Aorta (tissue), 5 donors: ENCODE measurements around the gene SLIT1. TPM values are rescaled to one million over a fixed set of nuclear protein-coding genes. Genes with fewer than 3 reads are reported as not detected.

Source experiments
- ATAC-seq: fragments of 200-7000 bp; cut with Tn5 transposase; one replicate; pipeline ENCODE4 v1.9.1; 2022; ENCODE audit warnings: moderate library complexity; ENCODE audit not compliant: low FRiP score
- DNase-seq, 2 donors: peaks; one replicate each; pipeline ENCODE4 v3.0.0-alpha.2; 2020
- H3K27ac ChIP-seq, 2 donors: one replicate each; pipeline ENCODE4 v1.5.1; 2013; ENCODE audit warnings: low read length in 2 of 2, mild to moderate bottlenecking in 2 of 2, moderate library complexity in 2 of 2, control low read depth in 1 of 2, inconsistent platforms in 1 of 2, low read depth in 1 of 2
- H3K27me3 ChIP-seq, 2 donors: one replicate each; pipeline ENCODE4 v1.6.1; 2013; ENCODE audit warnings: control low read depth in 1 of 2, low read length in 1 of 2, mild to moderate bottlenecking in 1 of 2, moderate library complexity in 1 of 2; ENCODE audit not compliant: insufficient read depth in 2 of 2, control insufficient read depth in 1 of 2
- H3K36me3 ChIP-seq, 2 donors: one replicate each; pipeline ENCODE4 v1.6.1; 2013; ENCODE audit warnings: control low read depth in 1 of 2, low read length in 1 of 2, mild to moderate bottlenecking in 1 of 2; ENCODE audit not compliant: insufficient read depth in 2 of 2, control insufficient read depth in 1 of 2
- H3K4me1 ChIP-seq, 2 donors: one replicate each; pipeline ENCODE4 v1.6.1; 2013; ENCODE audit warnings: low read length in 2 of 2, control low read depth in 1 of 2, mild to moderate bottlenecking in 1 of 2, moderate library complexity in 1 of 2; ENCODE audit not compliant: insufficient read depth in 2 of 2, control insufficient read depth in 1 of 2
- H3K4me3 ChIP-seq, 2 donors: one replicate each; pipeline ENCODE4 v1.5.1; 2013; ENCODE audit warnings: low read length in 2 of 2, control low read depth in 1 of 2, mild to moderate bottlenecking in 1 of 2
- H3K9me3 ChIP-seq: one replicate; pipeline ENCODE4 v1.6.1; 2013; ENCODE audit warnings: mild to moderate bottlenecking, low read length; ENCODE audit not compliant: control insufficient read depth
- WGBS, 2 donors: extraction: QIAGEN DNeasy Blood & Tissue Kit; methylation state at CpG; one replicate each; pipeline ENCODE4 v1.1.7; 2013; 5-methylcytosine and 5-hydroxymethylcytosine counted together
- intact Hi-C, 2 donors: fragments of 100-400 bp; cut with DNase I; formaldehyde crosslinking; loops; one replicate each; pipeline versions ENCODE4 v1.14.2 to v1.15.0; 2022
- polyA plus RNA-seq, 2 donors: library from polyadenylated mRNA; stranded (reverse); fragments of 200-250 nt; gene quantifications; one replicate each; pipeline ENCODE4 v1.2.3, GENCODE V29; 2013
- total RNA-seq, 2 donors: library from RNA; stranded (reverse); fragmentation: NEBNext Ultra II Directional; extraction: Animal tissue kit (Norgen Biotek cat#: 25700); gene quantifications; one replicate each; pipeline ENCODE4 v1.2.1, GENCODE V29; 2021
- donor health status: healthy with polysubstance abuse.
- donor health status: Bipolar disorder and iron deficiency.
- donor health status: DM: no; HTN: no; CAD: no.
- donor health status: DM: no; HTN: no; CAD: no.
- donor health status: DM: yes; HTN: yes; CAD: no.

Gene SLIT1
- total and polyA plus RNA-seq, 4 donors = 0.13 to 0.42 (median 0.22) TPM

GRCh38 chr10:97099089-97099488 is 86.7 kb downstream of the SLIT1 start:
- Histone ChIP-seq H3K27me3 (no peaks in the 10 kb centered on the region), H3K9me3 (no peaks in the 10 kb centered on the region), H3K36me3 (no peaks in the 10 kb centered on the region), H3K4me1 (no peaks in the 10 kb centered on the region), H3K4me3 (no peak overlapping the region), H3K27ac (no peak overlapping the region)
- 76 to 80% methylated on average over 8 of the region's 8 CpGs for WGBS, 2 donors
- ATAC-seq = no peak
- intact Hi-C loops = no loop called here
- DNase-seq = no peak

- 61 to 64% methylated on average over 6 of the region's 6 CpGs for WGBS, 2 donors
- H3K4me1 ChIP-seq = no peaks in the 10 kb centered on the region
- no peak for ATAC-seq
These were observed 88.7 kb downstream of the SLIT1 start for GRCh38 chr10:97097084-97097433.

GRCh38 chr10:97096261-97097083 is 89.3 kb downstream of the SLIT1 start:
- Histone ChIP-seq H3K27ac (no peak overlapping the region), H3K9me3 (no peaks in the 10 kb centered on the region), H3K4me1 (no peaks in the 10 kb centered on the region), H3K27me3 (no peaks in the 10 kb centered on the region), H3K36me3 (no peaks in the 10 kb centered on the region), H3K4me3 (no peak overlapping the region)
- DNase-seq (no peak), ATAC-seq (no peak)
- intact Hi-C loops = no loop called here
- WGBS, 2 donors = 12 to 13% methylated on average over 23 of the region's 23 CpGs

More at GRCh38 chr10:97097084-97097433, 88.7 kb downstream of the SLIT1 start:
- Histone ChIP-seq H3K27me3 (no peaks in the 10 kb centered on the region), H3K9me3 (no peaks in the 10 kb centered on the region), H3K36me3 (no peaks in the 10 kb centered on the region), H3K4me3 (no peak overlapping the region), H3K27ac (no peak overlapping the region)
- DNase-seq = no peak
- intact Hi-C loops = no loop called here

- Histone ChIP-seq H3K27ac (no peak overlapping the region), H3K4me1 (no peaks in the 10 kb centered on the region), H3K9me3 (no peaks in the 10 kb centered on the region), H3K27me3 (no peaks in the 10 kb centered on the region), H3K4me3 (no peak overlapping the region), H3K36me3 (no peaks in the 10 kb centered on the region)
- DNase-seq (no peak), ATAC-seq (no peak)
- intact Hi-C loops = no loop called here
- WGBS, 2 donors = 26 to 35% methylated on average over 11 of the region's 11 CpGs
These were observed 90.0 kb downstream of the SLIT1 start for GRCh38 chr10:97095701-97096260.

GRCh38 chr10:97090644-97091043 is 95.1 kb downstream of the SLIT1 start:
- no peaks in the 10 kb centered on the region for H3K27me3 ChIP-seq
- no peaks in the 10 kb centered on the region for H3K36me3 ChIP-seq
- no peak for ATAC-seq
- no peak overlapping the region for H3K4me3 ChIP-seq
- H3K9me3 ChIP-seq = no peaks in the 10 kb centered on the region
- H3K4me1 ChIP-seq = no peaks in the 10 kb centered on the region
- WGBS, 2 donors = 77 to 81% methylated on average over 9 of the region's 9 CpGs
- no peak overlapping the region for H3K27ac ChIP-seq
- no peak for DNase-seq
- intact Hi-C loops = no loop called here

GRCh38 chr10:97090035-97090434 is 95.7 kb downstream of the SLIT1 start:
- no peak for ATAC-seq
- WGBS, 2 donors = 30 to 39% methylated on average over 10 of the region's 10 CpGs
- H3K27me3 ChIP-seq = no peaks in the 10 kb centered on the region

GRCh38 chr10:97089209-97089870 is 96.4 kb downstream of the SLIT1 start:
- WGBS, 2 donors = 25 to 31% methylated on average over 15 of the region's 15 CpGs
- DNase-seq = no peak
- H3K27me3 ChIP-seq = no peaks in the 10 kb centered on the region
- no peak for ATAC-seq
- intact Hi-C loops = no loop called here
- no peaks in the 10 kb centered on the region for H3K4me1 ChIP-seq
- H3K36me3 ChIP-seq = no peaks in the 10 kb centered on the region
- no peak overlapping the region for H3K27ac ChIP-seq
- no peaks in the 10 kb centered on the region for H3K9me3 ChIP-seq
- H3K4me3 ChIP-seq = no peak overlapping the region

More at GRCh38 chr10:97090035-97090434, 95.7 kb downstream of the SLIT1 start:
- Histone ChIP-seq H3K9me3 (no peaks in the 10 kb centered on the region), H3K4me1 (no peaks in the 10 kb centered on the region), H3K27ac (no peak overlapping the region), H3K4me3 (no peak overlapping the region), H3K36me3 (no peaks in the 10 kb centered on the region)
- no peak for DNase-seq
- intact Hi-C loops = no loop called here

GRCh38 chr10:97087296-97087695 is 98.5 kb downstream of the SLIT1 start:
- intact Hi-C loops = no loop called here
- Histone ChIP-seq H3K36me3 (no peaks in the 10 kb centered on the region), H3K27me3 (no peaks in the 10 kb centered on the region), H3K9me3 (no peaks in the 10 kb centered on the region), H3K4me3 (no peak overlapping the region), H3K27ac (no peak overlapping the region), H3K4me1 (no peaks in the 10 kb centered on the region)
- ATAC-seq (no peak), DNase-seq (no peak)
- 42 to 48% methylated on average over 9 of the region's 9 CpGs for WGBS, 2 donors

- WGBS, 2 donors = 93 to 94% methylated on average over 1 of the region's 1 CpG
- no peak overlapping the region for H3K27ac ChIP-seq
- H3K4me1 ChIP-seq = no peaks in the 10 kb centered on the region
- H3K36me3 ChIP-seq = no peaks in the 10 kb centered on the region
- ATAC-seq (no peak), DNase-seq (no peak)
- intact Hi-C loops = no loop called here
- no peak overlapping the region for H3K4me3 ChIP-seq
- H3K27me3 ChIP-seq = no peaks in the 10 kb centered on the region
- H3K9me3 ChIP-seq = no peaks in the 10 kb centered on the region
These were observed 99.2 kb downstream of the SLIT1 start for GRCh38 chr10:97086530-97086929.
